Activated naive CD8-positive, alpha-beta T cell treated with anti-CD3 and anti-CD28 coated beads for 36 hours (primary cell): ENCODE results near the gene MIF4GD. TPM values are rescaled to one million over a fixed set of nuclear protein-coding genes. Genes with fewer than 3 reads are reported as not detected.
A peak's percentile ranks its signal among the peaks of the same experiment; 100 is the strongest.

Experiments
- DNase-seq: peaks from one replicate; pipeline ENCODE4 v3.0.0; 2021
- H3K27ac Mint-ChIP-seq: one replicate; pipeline ENCODE4 v1.8.0; 2022; ENCODE audit warnings: mild to moderate bottlenecking, moderate library complexity, mixed read lengths
- H3K27me3 Mint-ChIP-seq: one replicate; pipeline ENCODE4 v1.8.0; 2022; ENCODE audit warnings: mild to moderate bottlenecking, mixed read lengths
- H3K36me3 Mint-ChIP-seq: one replicate; pipeline ENCODE4 v1.8.0; 2021; ENCODE audit warnings: mild to moderate bottlenecking, mixed read lengths
- H3K4me1 Mint-ChIP-seq: one replicate; pipeline ENCODE4 v1.8.0; 2021; ENCODE audit warnings: mixed read lengths
- H3K4me3 Mint-ChIP-seq: one replicate; pipeline ENCODE4 v1.8.0; 2022; ENCODE audit warnings: mild to moderate bottlenecking, moderate library complexity, mixed read lengths
- H3K9me3 Mint-ChIP-seq: one replicate; pipeline ENCODE4 v1.8.0; 2022; ENCODE audit warnings: mixed read lengths
- total RNA-seq, 2 experiments: library from RNA; stranded (reverse); gene quantifications; one replicate each; pipeline ENCODE4 v1.2.3, GENCODE V29; 2021

MIF4GD gene
- total RNA-seq, 2 experiments from 2014 or later = 35.3 to 38.1 TPM

- Mint-ChIP-seq H3K27ac (peak overlapping the region; percentile 68), H3K9me3 (no peaks in the 10 kb centered on the region), H3K27me3 (no peaks in the 10 kb centered on the region), H3K4me1 (peaks cover 37% of the 10 kb centered on the region), H3K4me3 (peak overlapping the region; percentile 58), H3K36me3 (peaks cover 27% of the 10 kb centered on the region)
- DNase-seq = peak; percentile 59
These were observed 32.3 kb downstream of the MIF4GD start for GRCh38 chr17:75238684-75239191.

- Mint-ChIP-seq H3K4me1 (peaks cover 30% of the 10 kb centered on the region), H3K27ac (peak overlapping the region; percentile 68), H3K36me3 (peaks cover 25% of the 10 kb centered on the region), H3K4me3 (no peak overlapping the region), H3K27me3 (no peaks in the 10 kb centered on the region), H3K9me3 (no peaks in the 10 kb centered on the region)
- DNase-seq = no peak
These were observed 32.9 kb downstream of the MIF4GD start for GRCh38 chr17:75238020-75238580.

GRCh38 chr17:75237100-75238014, 33.7 kb downstream of the MIF4GD start:
- no peak overlapping the region for H3K4me3 Mint-ChIP-seq
- no peaks in the 10 kb centered on the region for H3K9me3 Mint-ChIP-seq
- H3K27ac Mint-ChIP-seq = peak overlapping the region; percentile 22
- peaks cover 22% of the 10 kb centered on the region for H3K36me3 Mint-ChIP-seq
- peaks cover 24% of the 10 kb centered on the region for H3K4me1 Mint-ChIP-seq
- DNase-seq = no peak
- no peaks in the 10 kb centered on the region for H3K27me3 Mint-ChIP-seq

- H3K36me3 Mint-ChIP-seq = peaks cover 24% of the 10 kb centered on the region
- no peak overlapping the region for H3K4me3 Mint-ChIP-seq
- no peaks in the 10 kb centered on the region for H3K4me1 Mint-ChIP-seq
- H3K9me3 Mint-ChIP-seq = no peaks in the 10 kb centered on the region
- no peak for DNase-seq
- H3K27ac Mint-ChIP-seq = no peak overlapping the region
- no peaks in the 10 kb centered on the region for H3K27me3 Mint-ChIP-seq
These were observed 38.2 kb downstream of the MIF4GD start for GRCh38 chr17:75232786-75233185.

- no peak overlapping the region for H3K4me3 Mint-ChIP-seq
- no peak overlapping the region for H3K27ac Mint-ChIP-seq
- no peaks in the 10 kb centered on the region for H3K27me3 Mint-ChIP-seq
- H3K36me3 Mint-ChIP-seq = peaks cover 23% of the 10 kb centered on the region
- DNase-seq = no peak
- H3K9me3 Mint-ChIP-seq = no peaks in the 10 kb centered on the region
- no peaks in the 10 kb centered on the region for H3K4me1 Mint-ChIP-seq
These were observed 39.1 kb downstream of the MIF4GD start for GRCh38 chr17:75231741-75232464.

GRCh38 chr17:75231071-75231470, 40.0 kb downstream of the MIF4GD start:
- H3K36me3 Mint-ChIP-seq = peaks cover 23% of the 10 kb centered on the region
- H3K27ac Mint-ChIP-seq = no peak overlapping the region

GRCh38 chr17:75228847-75229246, 42.2 kb downstream of the MIF4GD start:
- H3K36me3 Mint-ChIP-seq = peaks cover 25% of the 10 kb centered on the region
- H3K27ac Mint-ChIP-seq = no peak overlapping the region
- no peaks in the 10 kb centered on the region for H3K9me3 Mint-ChIP-seq
- peaks cover 3% of the 10 kb centered on the region for H3K4me1 Mint-ChIP-seq
- no peaks in the 10 kb centered on the region for H3K27me3 Mint-ChIP-seq
- no peak for DNase-seq
- H3K4me3 Mint-ChIP-seq = no peak overlapping the region

More at GRCh38 chr17:75231071-75231470, 40.0 kb downstream of the MIF4GD start:
- no peak for DNase-seq
- H3K4me3 Mint-ChIP-seq = no peak overlapping the region
- no peaks in the 10 kb centered on the region for H3K9me3 Mint-ChIP-seq
- no peaks in the 10 kb centered on the region for H3K27me3 Mint-ChIP-seq
- H3K4me1 Mint-ChIP-seq = no peaks in the 10 kb centered on the region

- Mint-ChIP-seq H3K27ac (no peak overlapping the region), H3K4me1 (peaks cover 3% of the 10 kb centered on the region), H3K36me3 (peaks cover 25% of the 10 kb centered on the region), H3K27me3 (no peaks in the 10 kb centered on the region), H3K9me3 (no peaks in the 10 kb centered on the region), H3K4me3 (no peak overlapping the region)
- DNase-seq = no peak
These were observed 42.7 kb downstream of the MIF4GD start for GRCh38 chr17:75228305-75228704.

- Mint-ChIP-seq H3K4me1 (peaks cover 3% of the 10 kb centered on the region), H3K27me3 (no peaks in the 10 kb centered on the region), H3K9me3 (no peaks in the 10 kb centered on the region), H3K36me3 (peaks cover 20% of the 10 kb centered on the region), H3K27ac (no peak overlapping the region), H3K4me3 (no peak overlapping the region)
- no peak for DNase-seq
These were observed 43.3 kb downstream of the MIF4GD start for GRCh38 chr17:75227729-75228128.

GRCh38 chr17:75225016-75225415, 46.0 kb downstream of the MIF4GD start:
- no peak for DNase-seq
- Mint-ChIP-seq H3K9me3 (no peaks in the 10 kb centered on the region), H3K36me3 (peaks cover 17% of the 10 kb centered on the region), H3K4me1 (peaks cover 3% of the 10 kb centered on the region), H3K4me3 (no peak overlapping the region), H3K27me3 (no peaks in the 10 kb centered on the region), H3K27ac (peak overlapping the region; percentile 23)

- no peaks in the 10 kb centered on the region for H3K9me3 Mint-ChIP-seq
- H3K4me3 Mint-ChIP-seq = no peak overlapping the region
- peaks cover 3% of the 10 kb centered on the region for H3K4me1 Mint-ChIP-seq
- H3K36me3 Mint-ChIP-seq = peaks cover 26% of the 10 kb centered on the region
- no peak for DNase-seq
- no peak overlapping the region for H3K27ac Mint-ChIP-seq
- H3K27me3 Mint-ChIP-seq = no peaks in the 10 kb centered on the region
These were observed 51.2 kb downstream of the MIF4GD start for GRCh38 chr17:75219815-75220214.

GRCh38 chr17:75218131-75218530, 52.9 kb downstream of the MIF4GD start:
- Mint-ChIP-seq H3K36me3 (peaks cover 32% of the 10 kb centered on the region), H3K27me3 (no peaks in the 10 kb centered on the region), H3K4me3 (no peak overlapping the region), H3K4me1 (peaks cover 3% of the 10 kb centered on the region), H3K9me3 (no peaks in the 10 kb centered on the region), H3K27ac (no peak overlapping the region)
- no peak for DNase-seq
